Measurements from ENCODE around the gene PRM3.

PRM3 gene

GRCh38 chr16:11224096-11224893 is 49.1 kb downstream of the PRM3 start:
- DNase-seq, result peak; percentile 56
